Panc1 (cell line): ENCODE measurements around the gene MXD4. TPM values are rescaled to one million over a fixed set of nuclear protein-coding genes. Genes with fewer than 3 reads are reported as not detected.
"Not testable (repeated sequence)": the region's sequence is repeated elsewhere in the genome, so short reads cannot be mapped to it uniquely, and the experiment has no call there.

Experiments used
- ATAC-seq: fragments of 200-7000 bp; cut with Tn5 transposase; 2 replicates; pipeline ENCODE4 v1.9.1; 2020; ENCODE audit warnings: mild to moderate bottlenecking, moderate library complexity
- BruUV-seq: library from RNA; stranded (reverse); fragments of 400-500 nt; replicated peaks from 2 replicates; lab custom pipeline; 2021; lab: Mats Ljungman, UMichigan
- CTCF ChIA-PET: fragments of 300-600 bp; sonication (Branson Sonifier 250); formaldehyde crosslinking; loops from one replicate; lab custom pipeline; 2022; ENCODE audit warnings: antibody characterized with exemption; lab: Charles Lee
- POLR2A ChIA-PET: fragments of 300-600 bp; sonication (Branson Sonifier 250); formaldehyde crosslinking; loops from one replicate; lab custom pipeline; 2022; ENCODE audit warnings: antibody characterized with exemption; lab: Charles Lee
- DNase-seq: peaks from one replicate; pipeline ENCODE4 v3.0.0-alpha.2; 2010; ENCODE audit warnings: low read depth, low spot score
- H3K27ac ChIP-seq: 2 replicates; pipeline ENCODE4 v1.5.1; 2011; ENCODE audit warnings: mild to moderate bottlenecking, low read length, inconsistent platforms
- H3K27me3 ChIP-seq: fragments of 200-500 bp; sonication (Bioruptor generic); 2 replicates; pipeline ENCODE4 v1.6.0; 2014; ENCODE audit warnings: low read length, inconsistent platforms; ENCODE audit not compliant: control insufficient read depth, insufficient read depth
- H3K36me3 ChIP-seq: fragments of 200-500 bp; sonication (Bioruptor generic); 2 replicates; pipeline ENCODE4 v1.5.1; 2014; ENCODE audit warnings: inconsistent platforms, mild to moderate bottlenecking, low read length, moderate library complexity; ENCODE audit not compliant: control insufficient read depth, insufficient read depth
- H3K4me1 ChIP-seq: 2 replicates; pipeline ENCODE4 v1.5.1; 2011; ENCODE audit warnings: inconsistent platforms, mild to moderate bottlenecking, low read length, moderate library complexity; ENCODE audit not compliant: control insufficient read depth, insufficient read depth
- H3K4me3 ChIP-seq, 2 experiments: 2 replicates each; pipeline ENCODE4 v1.5.1; 2011 to 2012; ENCODE audit warnings: low read depth in 2 of 2, low read length in 2 of 2, mild to moderate bottlenecking in 2 of 2, inconsistent platforms in 1 of 2, moderate library complexity in 1 of 2
- H3K9me3 ChIP-seq: fragments of 200-500 bp; sonication (Bioruptor generic); 2 replicates; pipeline ENCODE4 v1.5.1; 2014; ENCODE audit warnings: low read depth, mild to moderate bottlenecking, inconsistent platforms, low read length, moderate library complexity; ENCODE audit not compliant: control insufficient read depth, insufficient read depth
- CTCF ChIP-seq: fragments of 450-650 bp; IDR thresholded peaks from 2 replicates; pipeline ENCODE4 v1.5.1; 2017; ENCODE audit warnings: mild to moderate bottlenecking
- POLR2AphosphoS5 ChIP-seq: IDR thresholded peaks from 2 replicates; pipeline ENCODE4 v1.6.1; 2012; ENCODE audit warnings: mild to moderate bottlenecking, low read depth, low read length, moderate library complexity
- REST ChIP-seq, 2 experiments: IDR thresholded peaks; 2 replicates each; pipeline ENCODE4 v1.6.1; 2011 to 2012; ENCODE audit warnings: low read depth in 2 of 2, control low read depth in 1 of 2, low read length in 1 of 2, mild to moderate bottlenecking in 1 of 2, moderate library complexity in 1 of 2; ENCODE audit not compliant: insufficient read depth in 1 of 2
- SIN3A ChIP-seq: IDR thresholded peaks from 2 replicates; pipeline ENCODE4 v1.6.1; 2012; ENCODE audit warnings: low read depth, mild to moderate bottlenecking, low read length, moderate library complexity, borderline replicate concordance; ENCODE audit not compliant: insufficient read depth
- TCF7L2 ChIP-seq: IDR thresholded peaks from 2 replicates; pipeline ENCODE4 v1.6.1; 2011; ENCODE audit warnings: mild to moderate bottlenecking, low read depth, low read length, inconsistent platforms
- in situ Hi-C: cut with HindIII; loops from 2 replicates; pipeline ENCODE4 v1.10.0; 2016; ENCODE audit warnings: low sequenced_read_pairs, low pct_unique_long_range_greater_than_20kb
- intact Hi-C: fragments of 100-400 bp; cut with micrococcal nuclease; formaldehyde crosslinking; loops from one replicate; pipeline ENCODE4 v1.10.0; 2022; ENCODE audit not compliant: unreplicated experiment
- total RNA-seq: library from RNA; stranded (reverse); gene quantifications from one replicate; pipeline ENCODE4 v1.2.1, GENCODE V29; 2021; ENCODE audit not compliant: unreplicated experiment

The MXD4 gene
- total RNA-seq, 1 experiment from 2014 or later: 32.7 TPM

- Histone ChIP-seq H3K9me3 (no peaks in the 10 kb centered on the region), H3K27me3 (no peaks in the 10 kb centered on the region), H3K4me3 (no peak overlapping the region), H3K36me3 (no peaks in the 10 kb centered on the region), H3K27ac (no peak overlapping the region), H3K4me1 (no peaks in the 10 kb centered on the region)
- intact Hi-C loops: no loop called here
- ChIA-PET POLR2A (no interaction called here), CTCF (no interaction called here)
- in situ Hi-C loops: no loop called here
- BruUV-seq: no TSS peak
- no peak for TF ChIP-seq TCF7L2
- no peak for TF ChIP-seq SIN3A
- no peak for TF ChIP-seq POLR2AphosphoS5
- no peak for TF ChIP-seq CTCF
- TF ChIP-seq REST (IDR thresholded peaks at IDR 0.05; ENCODE audit: insufficient read depth in 1 of 2, low read depth in 2 of 2, low read length in 1 of 2): no peak
- ATAC-seq: no peak
- DNase-seq: no peak
Observed at GRCh38 chr4:2276581-2277325, 14.8 kb upstream of the MXD4 start.

GRCh38 chr4:2275546-2276251 is 13.8 kb upstream of the MXD4 start:
- in situ Hi-C loops: no loop called here
- Histone ChIP-seq H3K27me3 (no peaks in the 10 kb centered on the region), H3K27ac (no peak overlapping the region), H3K4me3 (no peak overlapping the region), H3K4me1 (no peaks in the 10 kb centered on the region), H3K9me3 (no peaks in the 10 kb centered on the region), H3K36me3 (no peaks in the 10 kb centered on the region)
- CTCF ChIA-PET: no interaction called here
- DNase-seq (no peak), ATAC-seq (no peak)
- no TSS peak for BruUV-seq
- TF ChIP-seq REST (IDR thresholded peaks at IDR 0.05; ENCODE audit: insufficient read depth in 1 of 2, low read depth in 2 of 2, low read length in 1 of 2) (no peak), SIN3A (no peak)
- intact Hi-C loops: no loop called here
- POLR2A ChIA-PET: no interaction called here

GRCh38 chr4:2275044-2275397 is 13.1 kb upstream of the MXD4 start:
- H3K27me3 ChIP-seq, H3K4me1 ChIP-seq, CTCF ChIA-PET, DNase-seq, POLR2A ChIA-PET, H3K27ac ChIP-seq, H3K9me3 ChIP-seq, intact Hi-C loops, BruUV-seq, H3K36me3 ChIP-seq, H3K4me3 ChIP-seq, in situ Hi-C loops, ATAC-seq: not testable (repeated sequence)
